HG02678 (cell line): ENCODE data around the gene TYW1.
"Not testable (repeated sequence)": the region's sequence is repeated elsewhere in the genome, so short reads cannot be mapped to it uniquely, and the experiment has no call there.

Experiments
- ATAC-seq: cut with Tn5 transposase; IDR thresholded peaks from one replicate; pipeline ENCODE4 v1.9.1; 2021; ENCODE audit warnings: mild to moderate bottlenecking, moderate library complexity; ENCODE audit not compliant: unreplicated experiment

The TYW1 gene

GRCh38 chr7:67120491-67120890 is 123.9 kb downstream of the TYW1 start:
- ATAC-seq = not testable (repeated sequence)

GRCh38 chr7:67128257-67128656 is 131.6 kb downstream of the TYW1 start:
- ATAC-seq = not testable (repeated sequence)

GRCh38 chr7:67130766-67131165 is 134.1 kb downstream of the TYW1 start:
- not testable (repeated sequence) for ATAC-seq

- not testable (repeated sequence) for ATAC-seq
These were observed 138.3 kb downstream of the TYW1 start for GRCh38 chr7:67134912-67135311.

GRCh38 chr7:67135617-67136486 is 139.2 kb downstream of the TYW1 start:
- ATAC-seq = not testable (repeated sequence)

- not testable (repeated sequence) for ATAC-seq
These were observed 140.9 kb downstream of the TYW1 start for GRCh38 chr7:67137489-67137888.

GRCh38 chr7:67139876-67140275 is 143.2 kb downstream of the TYW1 start:
- not testable (repeated sequence) for ATAC-seq

GRCh38 chr7:67141001-67141400 is 144.4 kb downstream of the TYW1 start:
- not testable (repeated sequence) for ATAC-seq

- ATAC-seq = not testable (repeated sequence)
These were observed 146.6 kb downstream of the TYW1 start for GRCh38 chr7:67143091-67143786.

- not testable (repeated sequence) for ATAC-seq
These were observed 149.1 kb downstream of the TYW1 start for GRCh38 chr7:67145581-67146193.

GRCh38 chr7:67149131-67149530 is 152.5 kb downstream of the TYW1 start:
- ATAC-seq = not testable (repeated sequence)

- ATAC-seq = not testable (repeated sequence)
These were observed 157.7 kb downstream of the TYW1 start for GRCh38 chr7:67154374-67154773.

GRCh38 chr7:67156064-67156463 is 159.4 kb downstream of the TYW1 start:
- not testable (repeated sequence) for ATAC-seq

- not testable (repeated sequence) for ATAC-seq
These were observed 166.7 kb downstream of the TYW1 start for GRCh38 chr7:67163285-67163684.

GRCh38 chr7:67171151-67171550 is 174.5 kb downstream of the TYW1 start:
- peak; percentile 90 for ATAC-seq

GRCh38 chr7:67176730-67177129 is 180.1 kb downstream of the TYW1 start:
- not testable (repeated sequence) for ATAC-seq

GRCh38 chr7:67178915-67179688 is 182.5 kb downstream of the TYW1 start:
- not testable (repeated sequence) for ATAC-seq

GRCh38 chr7:67182956-67183750 is 186.5 kb downstream of the TYW1 start:
- not testable (repeated sequence) for ATAC-seq

- peak; percentile 32 for ATAC-seq
These were observed 188.5 kb downstream of the TYW1 start for GRCh38 chr7:67184912-67185659.
